GM12873 (cell line): Measurements from ENCODE around the gene TLCD5.

Experiments
- TF ChIP-seq, protein P1 (sequence below): IDR thresholded peaks from 2 replicates; pipeline ENCODE4 v1.5.1; 2012; ENCODE audit warnings: low read depth, mild to moderate bottlenecking, moderate library complexity, low read length, control low read depth; ENCODE audit not compliant: insufficient read depth; ENCODE audit errors: missing control alignments

The TLCD5 gene

DNA sequence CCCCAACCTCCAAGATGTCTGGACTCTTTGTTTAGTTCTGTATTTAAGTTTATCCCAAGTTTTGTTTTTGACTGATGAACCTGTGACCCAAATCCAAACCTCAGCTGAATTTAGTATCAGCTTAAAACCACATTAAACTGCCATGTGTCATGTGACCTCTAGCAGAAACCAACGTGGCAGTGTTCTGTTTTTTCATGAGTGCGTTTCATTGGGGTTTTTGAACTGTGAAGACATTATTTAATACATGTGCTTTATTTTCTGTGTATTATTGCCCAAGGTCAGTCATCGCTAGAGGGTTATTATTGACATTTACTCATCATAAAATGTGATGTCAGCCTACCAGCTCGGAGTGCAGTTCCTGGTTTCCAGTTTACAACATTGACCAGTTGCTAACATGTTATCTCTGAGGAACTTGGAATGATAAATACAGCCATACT lies 1.8 kb downstream of the TLCD5 start:
- TF ChIP-seq, protein P1, sequence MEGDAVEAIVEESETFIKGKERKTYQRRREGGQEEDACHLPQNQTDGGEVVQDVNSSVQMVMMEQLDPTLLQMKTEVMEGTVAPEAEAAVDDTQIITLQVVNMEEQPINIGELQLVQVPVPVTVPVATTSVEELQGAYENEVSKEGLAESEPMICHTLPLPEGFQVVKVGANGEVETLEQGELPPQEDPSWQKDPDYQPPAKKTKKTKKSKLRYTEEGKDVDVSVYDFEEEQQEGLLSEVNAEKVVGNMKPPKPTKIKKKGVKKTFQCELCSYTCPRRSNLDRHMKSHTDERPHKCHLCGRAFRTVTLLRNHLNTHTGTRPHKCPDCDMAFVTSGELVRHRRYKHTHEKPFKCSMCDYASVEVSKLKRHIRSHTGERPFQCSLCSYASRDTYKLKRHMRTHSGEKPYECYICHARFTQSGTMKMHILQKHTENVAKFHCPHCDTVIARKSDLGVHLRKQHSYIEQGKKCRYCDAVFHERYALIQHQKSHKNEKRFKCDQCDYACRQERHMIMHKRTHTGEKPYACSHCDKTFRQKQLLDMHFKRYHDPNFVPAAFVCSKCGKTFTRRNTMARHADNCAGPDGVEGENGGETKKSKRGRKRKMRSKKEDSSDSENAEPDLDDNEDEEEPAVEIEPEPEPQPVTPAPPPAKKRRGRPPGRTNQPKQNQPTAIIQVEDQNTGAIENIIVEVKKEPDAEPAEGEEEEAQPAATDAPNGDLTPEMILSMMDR = no peak

DNA sequence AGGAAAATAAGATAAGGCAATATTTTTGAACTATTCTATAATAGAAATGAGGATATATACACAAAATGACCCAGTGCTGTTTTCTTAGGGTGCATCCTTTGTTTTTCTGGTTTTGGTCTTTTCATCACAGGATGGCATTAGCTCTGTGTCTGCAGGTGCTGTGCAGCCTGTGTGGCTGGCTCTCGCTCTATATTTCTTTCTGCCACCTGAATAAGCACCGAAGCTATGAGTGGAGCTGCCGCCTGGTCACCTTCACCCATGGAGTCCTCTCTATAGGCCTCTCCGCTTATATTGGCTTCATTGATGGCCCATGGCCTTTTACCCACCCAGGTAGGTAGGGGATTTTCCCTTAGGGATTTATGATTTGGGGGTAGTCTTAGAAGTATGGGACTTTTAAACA lies 2.2 kb downstream of the TLCD5 start:
- TF ChIP-seq, protein P1 = no peak

DNA sequence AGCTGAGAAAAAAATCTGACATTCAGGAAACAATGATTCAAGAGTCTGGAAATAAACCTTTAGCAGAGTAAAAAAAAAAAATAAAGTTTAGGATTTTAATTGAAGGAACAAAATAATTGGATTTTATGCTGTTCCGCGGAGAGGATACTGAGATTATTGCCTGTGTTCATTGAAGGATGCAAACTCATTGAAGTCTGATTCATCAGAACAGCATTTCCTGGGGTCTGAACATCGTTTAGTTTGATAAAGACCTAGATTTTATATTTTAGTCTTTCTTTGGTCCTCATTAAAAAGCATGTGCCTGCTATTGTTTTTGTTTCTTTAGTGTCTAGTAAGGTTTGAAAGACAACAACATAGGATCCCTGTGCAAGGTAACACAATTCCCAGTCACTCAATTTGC lies 4.5 kb downstream of the TLCD5 start:
- TF ChIP-seq, protein P1 = no peak

DNA sequence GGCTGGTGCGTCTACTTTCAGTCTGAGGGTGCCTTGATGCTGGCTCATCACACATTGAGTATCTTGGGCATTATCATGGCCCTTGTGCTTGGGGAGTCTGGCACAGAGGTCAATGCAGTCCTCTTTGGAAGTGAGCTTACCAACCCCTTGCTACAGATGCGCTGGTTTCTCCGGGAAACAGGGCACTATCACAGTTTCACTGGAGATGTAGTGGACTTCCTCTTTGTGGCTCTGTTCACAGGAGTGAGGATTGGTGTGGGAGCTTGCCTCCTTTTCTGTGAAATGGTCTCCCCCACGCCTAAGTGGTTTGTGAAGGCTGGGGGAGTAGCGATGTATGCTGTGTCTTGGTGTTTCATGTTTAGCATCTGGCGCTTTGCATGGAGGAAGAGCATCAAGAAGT lies 4.9 kb downstream of the TLCD5 start:
- TF ChIP-seq, protein P1 = no peak

DNA sequence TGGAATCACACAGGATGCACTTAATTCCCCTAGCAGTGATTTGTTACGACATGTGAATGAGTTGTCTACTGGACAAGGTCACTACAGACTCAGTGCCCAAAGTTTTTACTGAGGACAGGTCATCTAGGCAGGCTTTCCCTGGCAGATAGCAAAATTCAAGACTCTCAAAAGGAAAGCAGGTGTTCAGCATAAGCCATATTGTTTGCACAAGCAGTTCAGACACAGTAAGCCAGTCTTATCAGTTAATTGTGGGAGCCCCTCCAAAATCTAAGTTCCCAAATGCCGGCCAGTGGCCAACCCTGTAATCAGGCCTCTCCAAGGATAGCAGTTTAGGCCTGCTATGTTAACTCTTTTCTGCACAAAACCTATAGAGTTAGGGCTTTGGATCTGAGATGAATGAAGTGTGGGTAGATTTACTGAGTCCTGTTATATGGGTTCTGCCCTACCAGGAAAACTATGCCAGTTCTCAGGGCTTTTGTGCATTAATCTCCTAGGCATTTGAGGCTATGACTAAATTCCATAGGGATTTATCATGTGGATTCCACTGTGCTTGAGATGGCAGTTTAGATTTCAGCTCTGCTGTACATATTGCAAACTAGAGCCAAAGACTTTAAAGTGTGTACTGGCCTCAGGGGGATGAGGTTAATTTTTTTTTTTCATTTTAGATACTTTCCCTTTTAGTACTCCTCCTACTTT lies 6.3 kb downstream of the TLCD5 start:
- TF ChIP-seq, protein P1 = no peak

DNA sequence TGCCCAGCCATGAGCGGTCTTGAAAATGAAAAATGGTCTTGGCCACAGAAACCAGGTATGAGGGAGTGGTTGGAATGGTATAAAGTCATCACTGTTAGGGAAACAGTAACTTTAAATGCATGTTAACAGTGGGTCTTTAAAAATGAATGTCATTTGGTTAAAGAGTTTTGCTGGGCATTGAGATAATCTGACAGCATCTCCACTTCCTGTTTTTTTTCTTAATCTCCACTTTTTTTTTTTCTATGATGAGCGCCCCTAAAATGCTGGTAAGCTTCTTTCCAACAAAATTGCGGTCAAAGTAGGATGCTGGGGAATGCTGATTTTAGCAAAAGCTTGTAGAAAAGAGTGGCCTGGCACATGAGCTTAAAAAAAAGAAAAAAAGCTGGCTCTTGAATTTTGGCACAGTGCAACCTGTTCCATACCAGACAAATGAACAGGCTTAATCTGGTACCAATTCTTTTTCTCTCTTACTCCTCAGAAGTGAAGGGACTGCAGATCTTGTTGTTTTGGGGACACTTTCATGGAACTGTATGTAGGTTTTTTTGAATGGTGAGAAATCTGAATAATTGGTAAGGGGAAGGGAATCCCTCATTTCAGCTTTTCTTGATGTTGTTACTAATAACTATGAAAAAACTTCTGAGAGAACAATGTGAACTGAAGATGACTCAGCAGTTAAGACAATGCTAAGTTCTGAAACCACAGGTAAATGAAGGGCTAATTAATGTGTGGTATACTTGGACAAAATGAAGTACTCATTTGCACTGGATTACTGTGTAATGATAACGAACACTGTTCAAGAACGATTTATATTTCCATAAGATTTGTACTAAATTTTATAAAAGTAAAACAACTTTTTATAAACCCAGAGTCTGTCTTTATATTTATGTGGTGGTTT lies 8.0 kb downstream of the TLCD5 start:
- TF ChIP-seq, protein P1 = no peak

DNA sequence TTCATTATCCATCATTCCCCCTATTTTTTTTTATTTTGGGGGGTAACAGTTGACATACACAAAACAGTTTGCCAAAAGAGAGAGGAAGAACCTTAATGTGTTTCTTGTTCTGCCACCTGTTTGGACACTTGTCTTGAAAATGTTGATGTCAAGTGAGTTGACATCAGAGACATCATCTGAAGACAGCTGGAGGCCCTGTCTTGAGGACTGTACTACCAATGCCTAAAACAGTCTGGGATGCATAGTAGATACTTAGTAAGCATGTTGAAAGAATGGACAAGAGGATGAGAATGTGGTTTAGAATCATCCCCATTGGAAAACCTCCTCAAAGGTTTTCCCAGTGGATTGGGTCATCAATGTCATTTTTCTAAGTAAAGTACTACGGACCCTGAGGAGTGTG lies 8.7 kb downstream of the TLCD5 start:
- TF ChIP-seq, protein P1 = no peak
